Mucosa of descending colon (tissue), 3 donors: ENCODE measurements around the gene STIMATE. TPM values are rescaled to one million over a fixed set of nuclear protein-coding genes. Genes with fewer than 3 reads are reported as not detected.

Experiments used
- ATAC-seq: fragments of 200-7000 bp; cut with Tn5 transposase; one replicate; pipeline ENCODE4 v1.9.1; 2020; ENCODE audit warnings: mild to moderate bottlenecking, moderate library complexity
- DNase-seq, 3 donors: peaks; one replicate each; pipeline ENCODE4 v3.0.0-alpha.2; 2020
- H3K36me3 ChIP-seq: fragments of 200-600 bp; one replicate; pipeline ENCODE4 v1.8.0; 2021; ENCODE audit warnings: low read depth, mild to moderate bottlenecking
- H3K4me1 ChIP-seq: fragments of 200-600 bp; one replicate; pipeline ENCODE4 v1.8.0; 2021; ENCODE audit warnings: low read depth, mild to moderate bottlenecking
- H3K4me3 ChIP-seq: fragments of 200-600 bp; one replicate; pipeline ENCODE4 v1.8.0; 2021; ENCODE audit warnings: mild to moderate bottlenecking
- H3K9me3 ChIP-seq: fragments of 200-600 bp; one replicate; pipeline ENCODE4 v1.8.0; 2021; ENCODE audit warnings: mild to moderate bottlenecking
- intact Hi-C, 2 donors: fragments of 100-400 bp; cut with DNase I in 1 of 2; cut with micrococcal nuclease in 1 of 2; formaldehyde crosslinking; loops; one replicate each; pipeline versions ENCODE4 v1.11.0 to v1.11.1; 2022; cut with DNase I, micrococcal nuclease
- total RNA-seq, 3 donors: library from RNA; stranded (reverse); fragmentation: NEBNext Ultra II Directional in 2 of 3; extraction: Animal tissue kit (Norgen Biotek cat#: 25700) in 2 of 3; gene quantifications; one replicate each; pipeline versions ENCODE4 v1.2.1 to v1.2.4, GENCODE V29; 2021 to 2023
- TF ChIP-seq, protein P1 (sequence below): fragments of 200-600 bp; IDR thresholded peaks from one replicate; pipeline ENCODE4 v1.8.0; 2022; ENCODE audit warnings: antibody characterized with exemption, mild to moderate bottlenecking
- donor health status: DM: no; HTN: no; CAD: no; lungs with moderate emphysema.
- donor health status: DM: no; HTN: no; CAD: no.
- donor health status: DM: no; HTN: yes; CAD: no.

STIMATE gene
- total RNA-seq, 3 donors from 2014 or later = 9.3 to 14.8 (median 11.1) TPM

DNA sequence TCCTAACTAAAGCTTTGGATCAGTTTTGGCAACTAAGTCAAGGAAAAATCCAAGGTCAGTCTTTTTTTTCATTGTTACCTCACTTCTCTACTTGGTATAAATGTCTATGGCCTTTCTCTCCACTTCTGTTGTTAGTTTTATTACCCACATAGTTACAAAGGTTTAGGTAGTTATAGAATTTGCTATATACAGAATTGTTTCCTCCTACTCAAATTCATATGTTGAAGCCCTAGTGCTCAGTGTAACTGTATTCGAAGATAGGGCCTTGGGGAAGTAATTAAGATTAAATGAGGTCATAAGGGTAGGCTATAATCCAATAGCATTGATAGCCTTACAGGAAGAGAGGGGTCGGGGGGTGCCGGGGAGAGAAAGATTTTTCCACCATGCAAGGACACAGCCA is 19.7 kb upstream of the STIMATE start:
- intact Hi-C loops = no loop called here
- H3K4me3 ChIP-seq = no peak overlapping the region
- ATAC-seq = peak; percentile 67
- peaks cover 3% of the 10 kb centered on the region for H3K4me1 ChIP-seq
- no peaks in the 10 kb centered on the region for H3K9me3 ChIP-seq
- TF ChIP-seq, protein P1, sequence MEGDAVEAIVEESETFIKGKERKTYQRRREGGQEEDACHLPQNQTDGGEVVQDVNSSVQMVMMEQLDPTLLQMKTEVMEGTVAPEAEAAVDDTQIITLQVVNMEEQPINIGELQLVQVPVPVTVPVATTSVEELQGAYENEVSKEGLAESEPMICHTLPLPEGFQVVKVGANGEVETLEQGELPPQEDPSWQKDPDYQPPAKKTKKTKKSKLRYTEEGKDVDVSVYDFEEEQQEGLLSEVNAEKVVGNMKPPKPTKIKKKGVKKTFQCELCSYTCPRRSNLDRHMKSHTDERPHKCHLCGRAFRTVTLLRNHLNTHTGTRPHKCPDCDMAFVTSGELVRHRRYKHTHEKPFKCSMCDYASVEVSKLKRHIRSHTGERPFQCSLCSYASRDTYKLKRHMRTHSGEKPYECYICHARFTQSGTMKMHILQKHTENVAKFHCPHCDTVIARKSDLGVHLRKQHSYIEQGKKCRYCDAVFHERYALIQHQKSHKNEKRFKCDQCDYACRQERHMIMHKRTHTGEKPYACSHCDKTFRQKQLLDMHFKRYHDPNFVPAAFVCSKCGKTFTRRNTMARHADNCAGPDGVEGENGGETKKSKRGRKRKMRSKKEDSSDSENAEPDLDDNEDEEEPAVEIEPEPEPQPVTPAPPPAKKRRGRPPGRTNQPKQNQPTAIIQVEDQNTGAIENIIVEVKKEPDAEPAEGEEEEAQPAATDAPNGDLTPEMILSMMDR = no peak
- H3K36me3 ChIP-seq = no peaks in the 10 kb centered on the region
- DNase-seq = no peak

DNA sequence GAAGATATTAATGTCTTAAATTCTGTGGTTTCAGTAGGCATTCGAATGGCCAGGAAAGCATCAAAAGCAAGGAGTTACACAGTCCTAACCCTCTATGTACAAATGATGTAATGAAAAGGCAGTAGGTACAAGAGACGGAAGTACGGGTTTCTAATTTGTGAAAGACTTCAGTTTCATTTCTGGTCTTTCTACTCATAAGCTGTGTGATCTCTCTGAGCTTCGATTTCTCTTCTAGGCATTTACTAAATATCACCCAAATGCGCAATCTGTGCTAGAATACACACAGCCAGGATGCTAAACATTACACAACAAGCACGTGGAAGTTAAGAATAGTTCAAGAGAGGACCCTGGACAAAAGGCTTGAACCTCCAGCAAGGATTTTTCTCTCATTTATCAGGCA is 17.9 kb upstream of the STIMATE start:
- Histone ChIP-seq H3K4me1 (peaks cover 3% of the 10 kb centered on the region), H3K4me3 (no peak overlapping the region), H3K36me3 (no peaks in the 10 kb centered on the region), H3K9me3 (no peaks in the 10 kb centered on the region)
- TF ChIP-seq, protein P1 = no peak
- DNase-seq (no peak), ATAC-seq (no peak)
- intact Hi-C loops = no loop called here

DNA sequence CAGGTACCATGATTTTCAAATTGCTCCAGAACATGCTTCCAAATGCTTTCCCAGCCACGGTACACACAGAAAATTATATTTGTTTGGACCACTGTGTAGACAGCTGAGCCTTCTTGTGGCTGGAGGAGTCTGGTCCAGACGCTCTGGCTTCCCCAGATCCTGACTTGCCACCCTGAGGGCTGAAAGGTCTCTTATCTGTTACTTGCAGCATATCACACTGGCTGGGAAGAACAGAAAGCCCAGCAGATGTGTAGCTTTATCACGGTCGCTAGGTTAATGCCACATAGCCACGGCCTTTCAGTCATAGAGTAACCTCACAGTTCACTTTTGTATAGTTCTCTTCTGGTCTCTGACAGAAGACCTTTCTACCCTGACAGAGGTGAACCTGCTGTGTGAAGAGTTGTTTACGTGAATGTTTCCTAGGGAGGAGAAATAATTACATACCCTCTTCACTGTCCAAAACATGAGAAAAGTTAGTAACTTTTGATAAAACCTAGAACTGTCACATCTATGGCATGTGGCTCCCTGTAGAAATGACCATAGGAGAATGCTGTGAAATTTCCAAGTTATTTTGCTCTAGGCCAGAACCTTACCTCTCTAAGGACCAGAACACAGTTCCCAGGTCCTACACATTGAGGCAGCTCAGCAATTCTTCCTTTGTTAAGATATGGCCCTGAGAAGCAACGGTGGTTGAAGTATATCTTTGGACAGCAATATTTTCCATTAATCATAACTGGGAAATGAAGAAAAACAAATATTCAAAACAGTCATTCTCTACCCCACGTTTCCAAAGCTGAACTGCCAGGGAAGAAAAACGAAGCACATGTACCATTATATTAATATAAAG is 15.8 kb upstream of the STIMATE start:
- Histone ChIP-seq H3K9me3 (no peaks in the 10 kb centered on the region), H3K4me1 (peaks cover 3% of the 10 kb centered on the region), H3K36me3 (no peaks in the 10 kb centered on the region), H3K4me3 (no peak overlapping the region)
- DNase-seq (no peak), ATAC-seq (no peak)
- intact Hi-C loops = no loop called here
- TF ChIP-seq, protein P1 = no peak

DNA sequence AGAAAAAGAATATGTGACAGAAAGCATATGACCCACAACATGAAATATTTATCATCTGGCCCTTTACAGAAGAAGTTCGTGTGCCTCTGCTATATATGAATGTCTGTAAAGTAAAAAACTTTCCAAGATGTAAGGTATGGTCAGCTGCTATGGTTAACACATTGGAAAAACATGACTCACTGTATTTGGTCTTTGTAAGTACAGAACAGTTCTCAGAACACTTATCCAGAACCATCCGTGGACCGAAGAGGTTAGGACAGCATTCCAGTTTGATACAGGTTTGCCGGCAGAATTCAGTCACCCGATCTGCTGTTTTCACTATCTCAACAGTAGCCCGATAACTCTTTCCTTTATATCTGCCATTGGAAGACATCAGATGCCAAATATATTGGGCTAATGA is 13.5 kb upstream of the STIMATE start:
- H3K9me3 ChIP-seq = no peaks in the 10 kb centered on the region
- ATAC-seq (no peak), DNase-seq (no peak)
- TF ChIP-seq, protein P1 = no peak
- intact Hi-C loops = no loop called here
- no peak overlapping the region for H3K4me3 ChIP-seq
- H3K4me1 ChIP-seq = no peaks in the 10 kb centered on the region
- H3K36me3 ChIP-seq = no peaks in the 10 kb centered on the region

DNA sequence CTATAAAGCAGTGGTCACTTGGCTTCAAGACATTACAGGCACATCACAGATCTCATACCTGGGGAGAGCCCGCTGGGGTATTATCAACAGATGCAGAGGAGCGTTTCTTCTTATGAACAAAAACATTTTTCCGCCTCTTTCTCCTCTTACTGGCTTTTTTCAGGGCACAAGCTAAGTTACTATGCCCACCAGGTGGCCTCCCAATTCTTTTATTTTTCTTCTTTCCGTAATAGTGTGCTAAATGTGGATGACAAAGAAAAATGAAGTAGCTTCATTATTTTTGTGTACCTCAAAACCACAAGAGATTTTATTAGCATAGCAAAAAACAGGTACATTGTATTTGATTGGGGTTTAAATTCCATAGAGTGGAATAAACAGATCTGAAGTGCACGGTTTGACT is 10.1 kb upstream of the STIMATE start:
- Histone ChIP-seq H3K4me3 (no peak overlapping the region), H3K9me3 (no peaks in the 10 kb centered on the region), H3K4me1 (no peaks in the 10 kb centered on the region), H3K36me3 (no peaks in the 10 kb centered on the region)
- TF ChIP-seq, protein P1 = no peak
- ATAC-seq (no peak), DNase-seq (no peak)
- intact Hi-C loops = no loop called here
